Activated naive CD4-positive, alpha-beta T cell treated with anti-CD3 and anti-CD28 coated beads, Interleukin-2, amount 10 ng/mL, durations not matched to agents 7 days and 5 days (primary cell): Measurements from ENCODE around the gene STX1B.
A peak's percentile ranks its signal among the peaks of the same experiment; 100 is the strongest.

ENCODE experiments used
- CTCF ChIA-PET: fragments of 350-600 bp; sonication (Branson Sonifier 250); formaldehyde crosslinking; loops from one replicate; lab custom pipeline; 2021; ENCODE audit warnings: antibody characterized with exemption; lab: Charles Lee
- DNase-seq: peaks from one replicate; pipeline ENCODE4 v3.0.0-alpha.2; 2020
- H3K27ac Mint-ChIP-seq: one replicate; pipeline ENCODE4 v1.8.0; 2021; ENCODE audit warnings: mild to moderate bottlenecking, moderate library complexity, mixed read lengths
- H3K27me3 Mint-ChIP-seq: one replicate; pipeline ENCODE4 v1.8.0; 2021; ENCODE audit warnings: mild to moderate bottlenecking, mixed read lengths
- H3K36me3 Mint-ChIP-seq: one replicate; pipeline ENCODE4 v1.8.0; 2021; ENCODE audit warnings: mixed read lengths
- H3K4me1 Mint-ChIP-seq: one replicate; pipeline ENCODE4 v1.8.0; 2021; ENCODE audit warnings: mixed read lengths
- H3K4me3 Mint-ChIP-seq: one replicate; pipeline ENCODE4 v1.8.0; 2021; ENCODE audit warnings: mild to moderate bottlenecking, moderate library complexity, mixed read lengths
- H3K9me3 Mint-ChIP-seq: one replicate; pipeline ENCODE4 v1.8.0; 2021; ENCODE audit warnings: mixed read lengths

STX1B gene

DNA sequence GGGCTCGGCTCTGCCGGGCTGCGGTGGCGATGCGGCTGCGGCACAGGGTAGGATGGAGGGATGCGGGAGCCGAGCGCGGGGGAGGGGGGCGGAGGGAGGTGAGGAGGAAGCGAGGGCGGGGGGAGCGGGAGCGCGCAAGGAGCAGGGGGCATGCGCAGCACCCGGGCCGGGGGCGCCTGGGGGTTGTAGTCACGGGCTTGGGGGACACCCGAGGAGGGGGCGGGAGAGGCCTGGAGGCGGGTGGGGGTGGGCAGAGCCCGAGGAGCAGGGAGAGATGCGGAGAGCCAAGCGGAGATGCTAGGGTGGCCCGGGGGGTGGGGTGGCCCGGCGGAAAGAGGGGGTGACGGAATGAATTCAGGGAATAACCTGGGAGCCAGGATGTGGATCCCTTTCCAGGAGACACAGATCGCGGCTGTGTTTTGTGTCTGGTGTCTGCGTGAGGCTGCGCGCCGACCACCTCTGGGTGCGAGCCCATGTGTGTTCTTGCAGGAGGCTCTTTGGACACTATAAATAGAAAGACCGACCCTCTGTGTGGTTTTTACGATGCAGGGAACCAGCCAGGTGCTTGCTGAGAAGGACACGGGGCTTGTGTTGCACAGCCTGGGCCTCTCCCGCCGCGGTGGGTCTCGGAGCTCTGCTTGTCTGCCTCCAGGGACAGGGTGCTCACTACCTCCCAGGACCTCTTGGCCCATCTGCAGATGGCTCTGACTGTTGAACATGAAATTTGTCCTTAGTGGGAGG, at the start of gene STX1B:
STX1B (minus strand) TSS at position 54 of the 741 bp plus-strand sequence. CDS start 242 bp downstream, outside the sequence.
- CTCF ChIA-PET = no interaction called here

DNA sequence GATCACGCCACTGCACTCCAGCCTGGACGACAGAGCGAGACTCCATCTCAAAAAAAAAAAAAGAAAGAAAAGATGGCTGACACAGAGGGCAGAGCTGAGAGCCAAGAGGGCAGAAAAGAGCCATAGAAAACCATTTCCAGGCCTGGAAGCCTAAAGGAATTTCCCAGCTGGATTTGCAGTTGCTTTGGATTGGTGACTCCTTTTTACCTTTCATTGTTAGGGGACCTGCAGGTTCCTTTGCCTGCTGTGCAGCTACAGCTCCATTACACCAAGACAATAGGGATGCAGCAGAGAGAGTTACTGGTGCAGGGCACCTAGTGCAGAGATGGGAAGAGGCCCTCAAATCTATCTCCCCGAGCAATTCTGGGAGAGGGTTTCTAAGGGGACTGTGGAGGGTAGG, 45.2 kb upstream of the STX1B start:
- Mint-ChIP-seq H3K36me3 (peaks cover 12% of the 10 kb centered on the region), H3K9me3 (no peaks in the 10 kb centered on the region), H3K4me3 (no peak overlapping the region), H3K27me3 (peaks cover 15% of the 10 kb centered on the region), H3K27ac (no peak overlapping the region), H3K4me1 (peaks cover 5% of the 10 kb centered on the region)
- CTCF ChIA-PET = interaction anchor here (0.6 kb wide), 1 partner anchor 499 kb away, joined by 3 read pairs; no protein-coding TSS in a partner anchor
- DNase-seq = no peak

More for the DNA sequence above, at the start of gene STX1B:
- peaks cover 12% of the 10 kb centered on the region for H3K4me1 Mint-ChIP-seq
- no peaks in the 10 kb centered on the region for H3K9me3 Mint-ChIP-seq
- peak within 1 kb of the TSS; percentile 57 for H3K4me3 Mint-ChIP-seq
- peak; percentile 70 for DNase-seq
- H3K27ac Mint-ChIP-seq = no peak within 1 kb of the TSS
- peaks cover 99% of the 10 kb centered on the region for H3K27me3 Mint-ChIP-seq
- no peaks in the 10 kb centered on the region for H3K36me3 Mint-ChIP-seq

DNA sequence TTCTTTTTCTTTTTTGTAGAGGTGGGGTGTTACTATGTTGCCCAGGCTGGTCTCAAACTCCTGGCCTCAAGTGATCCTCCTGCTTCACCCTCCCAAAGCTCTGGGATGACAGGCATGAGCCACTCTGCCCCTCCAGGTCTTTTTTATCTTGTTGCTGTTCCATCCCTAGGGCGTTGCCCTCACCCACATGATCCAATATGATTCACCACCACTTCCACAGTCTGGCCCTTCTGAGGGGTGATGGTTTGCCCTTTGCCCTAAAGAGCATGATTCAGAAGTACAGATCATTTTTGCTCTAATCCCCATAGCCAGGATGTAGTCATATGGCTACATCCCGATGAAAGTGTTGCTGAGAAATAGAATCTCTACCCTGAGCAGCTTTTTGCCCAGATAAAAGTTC, 41.7 kb upstream of the STX1B start:
- H3K4me1 Mint-ChIP-seq = peaks cover 5% of the 10 kb centered on the region

DNA sequence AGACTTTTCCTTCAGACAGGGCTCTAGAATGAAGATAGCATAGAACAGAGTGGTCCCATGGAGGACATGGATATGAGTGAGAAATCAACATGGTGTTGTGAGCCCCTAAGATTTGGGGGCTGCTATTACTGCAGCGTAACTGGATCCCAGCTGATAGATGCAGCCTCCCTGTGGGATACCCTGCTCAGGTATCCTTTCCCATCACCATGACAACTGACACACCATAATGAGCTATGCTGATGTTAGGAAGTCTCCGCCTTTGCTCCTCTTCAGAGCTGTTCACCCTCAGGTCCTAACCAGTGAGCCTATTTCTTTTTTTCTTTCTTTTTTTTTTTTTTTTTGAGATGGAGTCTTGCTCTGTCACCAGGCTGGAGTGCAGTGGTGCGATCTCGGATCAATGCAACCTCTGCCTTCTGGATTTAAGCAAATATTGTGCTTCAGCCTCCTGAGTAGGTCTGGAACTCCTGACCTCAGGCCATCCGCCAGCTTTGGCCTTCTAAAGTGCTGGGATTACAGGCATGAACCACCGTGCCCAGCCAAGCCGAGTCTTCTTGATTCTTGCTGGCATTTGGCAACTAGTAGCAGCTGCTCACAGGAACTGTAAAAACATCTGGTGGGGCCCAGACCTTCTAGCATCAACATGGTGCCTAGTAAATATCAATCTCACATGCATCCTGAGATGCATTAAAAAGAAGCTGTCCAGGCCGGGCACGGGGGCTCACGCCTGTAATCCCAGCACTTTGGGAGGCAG, 40.0 kb upstream of the STX1B start:
- H3K4me3 Mint-ChIP-seq = no peak overlapping the region
- H3K4me1 Mint-ChIP-seq = peaks cover 5% of the 10 kb centered on the region
- H3K27me3 Mint-ChIP-seq = peaks cover 22% of the 10 kb centered on the region
- CTCF ChIA-PET = no interaction called here
- H3K27ac Mint-ChIP-seq = no peak overlapping the region
- no peaks in the 10 kb centered on the region for H3K9me3 Mint-ChIP-seq
- DNase-seq = no peak
- no peaks in the 10 kb centered on the region for H3K36me3 Mint-ChIP-seq

More for the DNA sequence above, 41.7 kb upstream of the STX1B start:
- CTCF ChIA-PET = no interaction called here
- Mint-ChIP-seq H3K27ac (no peak overlapping the region), H3K27me3 (peaks cover 22% of the 10 kb centered on the region), H3K4me3 (no peak overlapping the region), H3K36me3 (no peaks in the 10 kb centered on the region), H3K9me3 (no peaks in the 10 kb centered on the region)
- DNase-seq = no peak

DNA sequence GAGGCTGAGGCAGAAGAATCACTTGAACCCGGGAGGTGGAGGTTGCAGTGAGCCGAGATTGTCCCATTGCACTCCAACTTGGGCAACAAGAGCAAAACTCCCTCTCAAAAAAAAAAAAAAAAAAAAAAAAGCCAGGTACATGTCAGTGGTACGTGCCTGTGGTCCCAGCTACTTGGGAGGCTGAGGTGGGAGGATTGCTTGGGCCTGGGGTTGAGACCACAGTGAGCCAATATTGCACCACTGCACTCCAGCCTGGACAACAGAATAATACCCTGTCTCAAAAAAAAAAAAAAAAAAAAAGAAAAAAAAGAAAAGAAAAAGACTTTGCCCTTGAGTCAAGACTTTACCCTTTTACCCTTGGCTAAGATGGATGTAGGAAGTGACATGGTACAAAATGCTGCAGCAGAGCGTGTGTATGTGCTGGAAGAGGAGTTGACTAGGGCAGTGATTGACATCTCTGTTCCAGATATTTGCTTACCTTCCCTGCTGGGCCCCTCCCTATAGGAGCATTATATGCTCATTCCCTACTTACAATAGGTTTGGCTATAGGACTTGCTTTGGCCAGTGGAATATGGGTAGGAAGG, 33.6 kb upstream of the STX1B start:
- Mint-ChIP-seq H3K36me3 (peaks cover 13% of the 10 kb centered on the region), H3K27me3 (no peaks in the 10 kb centered on the region), H3K9me3 (no peaks in the 10 kb centered on the region), H3K4me1 (no peaks in the 10 kb centered on the region), H3K27ac (no peak overlapping the region), H3K4me3 (no peak overlapping the region)
- no peak for DNase-seq
- CTCF ChIA-PET = no interaction called here

DNA sequence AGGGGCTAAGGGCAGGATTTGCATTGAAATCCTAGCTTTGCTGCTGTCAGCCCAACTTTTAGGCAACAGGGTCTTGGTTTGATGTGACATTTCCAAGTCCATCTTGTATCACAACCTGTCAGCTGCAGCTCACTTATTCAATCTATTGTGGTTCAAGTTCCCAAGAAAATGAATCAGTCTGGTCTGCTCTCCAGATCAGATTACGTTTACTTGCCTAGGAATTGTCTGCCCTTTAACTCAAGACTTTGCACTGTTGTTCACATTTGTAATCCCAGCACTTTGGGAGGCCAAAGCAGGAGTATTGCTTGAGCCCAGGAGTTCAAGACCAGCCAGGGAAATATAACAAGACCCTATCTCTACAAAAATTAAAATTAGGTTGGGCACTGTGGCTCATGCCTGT, 32.9 kb upstream of the STX1B start:
- Mint-ChIP-seq H3K9me3 (no peaks in the 10 kb centered on the region), H3K36me3 (peaks cover 18% of the 10 kb centered on the region), H3K27ac (no peak overlapping the region), H3K27me3 (no peaks in the 10 kb centered on the region), H3K4me1 (no peaks in the 10 kb centered on the region), H3K4me3 (no peak overlapping the region)
- CTCF ChIA-PET = no interaction called here
- DNase-seq = no peak

DNA sequence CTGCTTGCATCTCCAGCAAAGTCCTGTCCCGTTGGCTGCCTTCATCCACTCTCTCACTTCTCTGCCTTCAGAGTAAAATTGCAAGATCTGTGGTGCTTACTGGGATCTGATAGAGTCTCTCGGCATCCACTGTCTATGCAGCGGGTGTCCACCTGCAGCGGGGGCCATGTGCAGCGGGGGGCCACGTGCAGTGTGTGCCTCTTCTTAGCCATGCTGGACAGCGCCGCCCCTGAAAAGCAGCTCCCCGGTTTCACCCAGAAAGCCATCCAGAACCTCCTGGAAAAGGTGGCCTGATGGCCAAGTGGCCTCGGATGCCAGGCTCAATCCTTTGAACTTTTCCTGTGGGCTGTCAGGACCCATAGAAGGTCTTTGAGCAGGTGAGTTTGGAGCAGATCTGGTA, 32.4 kb upstream of the STX1B start:
- no peaks in the 10 kb centered on the region for H3K9me3 Mint-ChIP-seq
- peaks cover 18% of the 10 kb centered on the region for H3K36me3 Mint-ChIP-seq
- DNase-seq = no peak
- H3K4me1 Mint-ChIP-seq = no peaks in the 10 kb centered on the region
- H3K27me3 Mint-ChIP-seq = no peaks in the 10 kb centered on the region
- H3K4me3 Mint-ChIP-seq = no peak overlapping the region
- CTCF ChIA-PET = no interaction called here
- no peak overlapping the region for H3K27ac Mint-ChIP-seq

DNA sequence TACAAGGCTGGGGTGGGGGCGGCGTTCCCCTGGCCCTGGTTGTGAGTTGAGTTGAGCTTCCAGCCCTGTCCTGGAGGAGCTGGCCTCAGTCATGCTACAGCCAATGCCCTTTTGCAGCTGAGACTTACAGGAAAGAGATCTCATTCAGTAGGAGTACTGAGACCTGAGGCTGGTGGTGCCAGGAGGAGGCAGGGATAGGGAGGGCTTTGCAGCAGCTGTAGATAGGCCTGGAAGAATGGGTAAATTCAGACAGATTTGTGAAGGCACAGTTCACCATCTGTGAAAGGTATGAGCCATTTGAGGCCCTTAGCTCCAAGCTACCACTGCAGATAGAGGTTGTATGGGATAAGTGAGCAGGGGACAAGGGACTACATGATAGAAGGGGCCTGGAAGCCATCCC, 28.6 kb upstream of the STX1B start:
- H3K9me3 Mint-ChIP-seq = no peaks in the 10 kb centered on the region
- H3K27ac Mint-ChIP-seq = no peak overlapping the region
- DNase-seq = no peak
- CTCF ChIA-PET = no interaction called here
- peaks cover 12% of the 10 kb centered on the region for H3K4me1 Mint-ChIP-seq
- no peak overlapping the region for H3K4me3 Mint-ChIP-seq
- H3K36me3 Mint-ChIP-seq = peaks cover 31% of the 10 kb centered on the region
- no peaks in the 10 kb centered on the region for H3K27me3 Mint-ChIP-seq

DNA sequence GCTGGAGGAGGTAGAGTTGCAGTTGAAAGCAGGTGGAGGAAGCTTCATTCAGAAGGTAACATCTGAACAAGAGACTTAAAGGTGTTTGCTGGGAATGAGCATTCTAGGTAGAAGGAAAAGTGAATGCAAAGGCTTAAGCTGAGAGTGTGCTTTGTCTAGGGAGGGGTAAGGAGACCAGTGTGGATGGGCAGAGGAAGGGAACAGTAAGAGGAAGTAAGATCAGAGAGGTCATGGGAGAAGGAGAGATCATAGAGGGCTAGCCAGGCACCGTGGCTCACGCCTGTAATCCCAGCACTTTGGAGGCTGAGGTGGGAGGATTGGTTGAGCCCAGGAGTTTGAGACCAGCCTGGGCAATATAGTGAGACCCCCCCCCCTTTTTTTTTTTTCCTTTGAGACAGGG, 26.3 kb upstream of the STX1B start:
- Mint-ChIP-seq H3K36me3 (peaks cover 26% of the 10 kb centered on the region), H3K27ac (peak overlapping the region; percentile 64), H3K9me3 (no peaks in the 10 kb centered on the region), H3K27me3 (no peaks in the 10 kb centered on the region), H3K4me3 (no peak overlapping the region), H3K4me1 (peaks cover 22% of the 10 kb centered on the region)
- CTCF ChIA-PET = no interaction called here
- no peak for DNase-seq

DNA sequence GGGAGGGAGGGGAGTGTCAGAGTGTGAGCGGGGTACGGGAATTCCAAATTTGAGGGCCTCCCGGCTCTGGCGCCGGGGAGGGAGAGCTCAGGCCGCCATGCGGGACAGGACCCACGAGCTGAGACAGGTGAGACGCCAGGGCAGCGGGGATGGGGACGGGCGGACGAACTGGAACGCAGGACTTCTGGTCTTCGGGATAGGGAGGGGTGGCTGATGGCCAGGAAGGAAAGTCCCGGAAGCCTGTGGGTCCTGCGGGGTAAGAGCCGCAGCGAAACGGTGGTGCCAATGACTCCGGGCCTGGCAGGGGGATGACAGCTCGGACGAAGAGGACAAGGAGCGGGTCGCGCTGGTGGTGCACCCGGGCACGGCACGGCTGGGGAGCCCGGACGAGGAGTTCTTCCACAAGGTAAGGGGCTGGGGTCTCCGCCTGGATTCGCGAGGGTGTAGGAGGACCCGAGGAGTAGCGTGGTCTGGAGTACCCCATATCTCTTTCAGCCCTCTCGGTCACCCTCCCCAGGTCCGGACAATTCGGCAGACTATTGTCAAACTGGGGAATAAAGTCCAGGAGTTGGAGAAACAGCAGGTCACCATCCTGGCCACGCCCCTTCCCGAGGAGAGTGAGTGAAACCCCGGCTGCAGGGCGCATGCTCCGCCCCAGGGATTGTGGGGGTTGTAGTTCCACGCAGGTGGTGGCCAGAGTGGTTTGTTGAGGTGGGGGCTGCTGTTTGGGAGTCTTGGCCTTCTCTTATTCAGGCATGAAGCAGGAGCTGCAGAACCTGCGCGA, 23.5 kb upstream of the STX1B start:
- peak overlapping the region; percentile 95 for H3K4me3 Mint-ChIP-seq
- H3K36me3 Mint-ChIP-seq = peaks cover 19% of the 10 kb centered on the region
- H3K27ac Mint-ChIP-seq = peak overlapping the region; percentile 96
- peak; percentile 94 for DNase-seq
- no peaks in the 10 kb centered on the region for H3K27me3 Mint-ChIP-seq
- H3K4me1 Mint-ChIP-seq = peaks cover 23% of the 10 kb centered on the region
- CTCF ChIA-PET = no interaction called here
- no peaks in the 10 kb centered on the region for H3K9me3 Mint-ChIP-seq

DNA sequence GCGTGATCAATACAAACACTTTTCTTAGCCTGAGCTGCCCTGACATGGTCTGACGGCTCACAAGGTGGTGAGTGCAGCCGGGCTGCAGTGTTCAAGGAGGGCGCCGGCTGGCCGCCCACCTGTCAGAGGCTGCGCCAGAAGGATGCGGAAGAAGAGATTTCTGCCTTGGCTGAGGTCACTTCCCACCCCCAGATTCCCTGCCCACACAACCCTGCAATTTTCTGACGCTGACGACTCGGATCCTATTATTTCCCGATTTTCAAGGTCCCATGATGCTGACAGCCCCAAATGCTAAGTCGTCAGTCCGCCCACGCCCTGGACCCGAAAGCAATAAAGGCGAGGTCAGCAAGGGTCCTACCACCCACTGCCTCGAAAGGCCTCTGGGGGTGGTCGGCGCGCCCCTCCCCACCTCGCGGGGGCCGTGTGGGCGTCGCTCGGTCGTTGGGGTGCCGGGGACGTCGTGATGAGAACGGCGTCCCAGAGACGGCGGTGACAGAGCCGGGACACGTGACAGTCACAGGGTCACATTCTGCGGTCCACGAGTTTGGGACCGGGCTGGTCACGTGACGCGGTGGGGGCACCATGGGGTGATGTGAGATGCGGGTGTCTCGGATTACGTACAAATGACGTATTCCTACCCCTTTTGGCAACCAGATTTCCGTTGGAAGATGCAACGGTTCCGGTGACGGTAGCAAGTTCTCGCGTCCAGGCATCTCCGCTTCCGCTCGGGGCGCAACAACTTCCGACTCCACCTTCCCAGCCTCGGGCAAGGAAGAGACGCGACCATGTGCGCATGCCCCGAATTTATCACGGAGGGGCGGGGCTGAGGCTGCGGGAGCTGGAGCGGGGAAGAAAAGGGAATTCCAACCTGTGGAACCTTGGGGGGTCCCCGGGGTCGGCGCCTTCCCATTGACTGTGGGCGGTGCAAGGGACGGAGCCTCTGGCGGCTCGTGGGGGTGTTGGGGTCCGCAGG, 22.6 kb upstream of the STX1B start, which contains the start of gene STX4:
STX4 (plus strand) TSS at position 823 of the 973 bp plus-strand sequence. CDS start 248 bp downstream, outside the sequence.
- H3K27ac Mint-ChIP-seq = peak within 1 kb of the TSS; percentile 96
- CTCF ChIA-PET = no interaction called here
- peak; percentile 99 for DNase-seq
- peak within 1 kb of the TSS; percentile 95 for H3K4me3 Mint-ChIP-seq
- peaks cover 23% of the 10 kb centered on the region for H3K4me1 Mint-ChIP-seq
- H3K36me3 Mint-ChIP-seq = peaks cover 14% of the 10 kb centered on the region
- H3K9me3 Mint-ChIP-seq = no peaks in the 10 kb centered on the region
- H3K27me3 Mint-ChIP-seq = no peaks in the 10 kb centered on the region

DNA sequence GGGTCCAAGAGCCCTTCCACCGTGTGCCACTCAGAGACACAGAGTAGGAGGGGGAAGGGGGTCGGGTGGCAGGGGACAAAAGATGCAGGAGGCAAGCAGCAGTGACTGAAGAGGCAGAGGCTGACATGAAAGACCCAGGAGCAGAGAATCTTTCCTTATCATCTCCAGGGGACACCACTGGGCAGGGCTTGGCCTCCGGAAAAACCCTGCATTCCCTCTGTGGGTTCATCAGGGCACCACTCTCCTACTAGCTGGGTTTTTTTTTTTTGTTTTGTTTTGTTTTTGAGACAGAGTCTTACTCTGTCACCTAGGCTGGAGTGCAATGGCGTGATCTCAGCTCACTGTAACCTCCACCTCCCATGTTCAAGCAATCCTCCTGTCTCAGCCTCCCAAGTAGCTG, 20.8 kb upstream of the STX1B start:
- CTCF ChIA-PET = no interaction called here
- no peak for DNase-seq
- H3K9me3 Mint-ChIP-seq = no peaks in the 10 kb centered on the region
- H3K4me3 Mint-ChIP-seq = peak overlapping the region; percentile 7
- H3K36me3 Mint-ChIP-seq = peaks cover 8% of the 10 kb centered on the region
- no peaks in the 10 kb centered on the region for H3K27me3 Mint-ChIP-seq
- peaks cover 22% of the 10 kb centered on the region for H3K4me1 Mint-ChIP-seq
- no peak overlapping the region for H3K27ac Mint-ChIP-seq

DNA sequence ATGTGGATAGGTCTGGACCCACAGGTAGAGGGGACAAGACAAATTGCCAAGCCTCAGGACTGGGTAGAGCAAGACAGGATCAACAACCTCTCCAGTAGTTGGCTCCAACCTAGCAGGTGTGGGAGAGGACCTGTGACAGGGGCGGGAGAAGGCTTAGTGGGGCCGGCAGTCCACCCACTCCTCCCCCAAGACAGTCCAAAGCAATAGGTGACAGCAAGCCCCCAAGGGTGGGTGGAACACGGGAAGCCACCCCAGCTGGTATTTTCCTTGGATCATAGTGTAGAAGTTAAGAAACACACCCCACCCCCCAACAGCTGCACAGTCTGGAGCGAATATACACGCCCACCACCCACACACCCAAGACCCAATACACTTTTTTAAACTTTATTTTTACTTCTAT, 18.8 kb upstream of the STX1B start:
- no peak overlapping the region for H3K4me3 Mint-ChIP-seq
- H3K4me1 Mint-ChIP-seq = peaks cover 14% of the 10 kb centered on the region
- no peak overlapping the region for H3K27ac Mint-ChIP-seq
- peaks cover 3% of the 10 kb centered on the region for H3K36me3 Mint-ChIP-seq
- CTCF ChIA-PET = no interaction called here
- no peaks in the 10 kb centered on the region for H3K9me3 Mint-ChIP-seq
- H3K27me3 Mint-ChIP-seq = peaks cover 6% of the 10 kb centered on the region
- DNase-seq = no peak
